Measurements from ENCODE around the gene CRTC2. TPM values are rescaled to one million over a fixed set of nuclear protein-coding genes. Genes with fewer than 3 reads are reported as not detected.
A peak's percentile ranks its signal among the peaks of the same experiment; 100 is the strongest.

The CRTC2 gene
- total RNA-seq, 1 experiment from 2014 or later: 33.8 TPM

DNA sequence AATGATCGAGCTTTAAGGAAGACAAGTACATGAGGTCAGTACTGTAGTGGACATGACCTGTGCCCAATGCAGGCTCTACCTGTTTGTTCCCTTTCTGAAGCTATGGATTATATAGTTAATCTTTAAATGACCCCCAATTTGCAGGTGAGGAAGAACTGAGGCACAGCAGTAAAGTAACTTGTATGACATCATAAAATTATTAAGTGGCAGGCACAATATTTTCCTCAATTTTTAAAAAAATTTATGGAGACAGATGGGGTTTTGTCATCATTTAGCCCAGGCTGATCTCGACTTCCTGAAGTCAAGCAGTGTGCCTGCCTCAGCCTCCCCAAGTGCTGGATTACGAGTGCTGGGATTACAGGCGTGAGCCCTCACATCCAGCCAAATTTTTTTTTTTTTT lies 32.0 kb downstream of the CRTC2 start:
- Histone ChIP-seq H3K4me2 (ENCODE audit: low read length) (no peak overlapping the region), H3K36me3 (ENCODE audit: control insufficient read depth in 1 of 2, insufficient read depth in 2 of 2, low read length in 2 of 2) (peaks cover 2 to 7% of the 10 kb centered on the region in 2 experiments; a peak in 1 of 4 replicates), H3K79me2 (ENCODE audit: insufficient read depth, low read length) (peaks cover 9% of the 10 kb centered on the region), H3K4me3 (replicated peaks in 1 of 2; ENCODE audit: low read depth in 1 of 2, low read length in 2 of 2) (no peak overlapping the region), H3K9ac (ENCODE audit: low read length) (no peak overlapping the region), H2AFZ (ENCODE audit: low read depth, low read length, poor library complexity, severe bottlenecking) (no peak overlapping the region), H4K20me1 (ENCODE audit: insufficient read depth) (no peaks in the 10 kb centered on the region), H3K27me3 (ENCODE audit: insufficient read depth, low read length) (no peaks in the 10 kb centered on the region), H3K27ac (ENCODE audit: low read depth, low read length) (no peak overlapping the region), H3K9me2 (ENCODE audit: insufficient read depth) (no peaks in the 10 kb centered on the region), H3K9me3 (ENCODE audit: control insufficient read depth in 1 of 2, insufficient read depth in 1 of 2, low read depth in 1 of 2, low read length in 2 of 2) (no peaks in the 10 kb centered on the region), H3K4me1 (ENCODE audit: control insufficient read depth in 1 of 2, insufficient read depth in 2 of 2, low read length in 2 of 2) (peaks cover 10 to 20% of the 10 kb centered on the region in 2 experiments)
- CTCF ChIA-PET: no interaction called here
- ATAC-seq (no peak), DNase-seq (ENCODE audit: low read depth, low spot score) (no peak)
- POLR2A ChIA-PET: no interaction called here
- no TSS peak for BruUV-seq (replicated peaks)
- intact Hi-C loops (cut with micrococcal nuclease): no loop called here
- TF ChIP-seq CEBPB (IDR thresholded peaks at IDR 0.05; ENCODE audit: low read depth) (no peak), EGR1 (IDR thresholded peaks at IDR 0.05; ENCODE audit: low read depth) (no peak), POLR2A (IDR thresholded peaks at IDR 0.05; ENCODE audit: borderline replicate concordance, extremely low read depth, insufficient read depth, insufficient read length) (no peak), EZH2phosphoT487 (IDR thresholded peaks at IDR 0.05; ENCODE audit: borderline replicate concordance) (no peak), SIN3A (IDR thresholded peaks at IDR 0.05; ENCODE audit: low read depth) (no peak)
- RAD21 ChIA-PET (ENCODE audit: low non-redundant PET in 1 of 2, low total read pairs in 2 of 2, uncharacterized antibody in 2 of 2, unreplicated experiment in 2 of 2): no interaction called here

DNA sequence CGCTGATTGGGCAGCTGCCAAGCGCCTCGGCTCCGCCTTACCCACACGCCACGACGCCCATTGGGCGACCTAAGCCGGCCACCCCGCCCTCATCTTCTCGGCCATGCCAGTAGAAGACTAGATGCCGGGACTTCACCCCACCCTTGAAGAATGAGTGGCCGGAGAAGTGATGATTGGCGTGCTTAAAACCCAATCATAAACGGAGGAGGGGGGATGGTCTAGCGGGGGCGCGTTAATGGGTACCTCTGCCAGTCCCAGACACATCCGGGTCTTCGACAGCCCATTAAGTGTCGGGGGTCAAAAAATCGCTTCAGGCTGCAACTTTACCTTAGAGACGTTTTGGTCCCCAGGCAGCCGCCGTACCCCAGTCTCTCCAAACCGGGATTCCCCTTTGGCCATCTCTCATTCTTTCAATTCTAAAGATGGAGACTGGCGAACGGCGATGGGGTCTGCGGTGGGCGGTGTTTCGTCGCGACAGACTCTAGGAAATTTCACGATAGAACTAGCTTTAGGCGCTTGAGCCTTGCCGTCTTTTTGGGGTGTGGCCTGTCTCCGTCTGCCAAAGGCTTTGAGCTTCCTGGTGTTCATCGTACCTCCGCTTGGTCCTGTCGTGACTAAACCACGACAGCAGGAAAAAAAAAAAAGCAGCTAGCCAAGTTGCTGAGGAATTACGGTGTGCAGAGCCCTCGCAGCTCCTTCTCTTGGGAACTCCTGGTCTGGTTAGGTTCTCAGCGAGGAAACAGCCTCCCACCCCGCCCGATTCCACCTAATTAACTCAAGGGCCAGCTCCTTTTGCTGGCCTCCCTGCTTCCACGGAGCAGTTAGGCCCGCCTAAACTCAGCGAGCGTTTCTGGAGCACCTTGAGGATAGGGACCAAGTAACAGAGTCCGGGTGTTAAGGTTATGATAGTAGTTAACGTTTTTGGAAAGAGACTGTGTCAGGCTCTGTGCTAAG lies 35.2 kb downstream of the CRTC2 start, which contains the start of gene GATAD2B:
Gene GATAD2B (minus strand): TSS at position 1 of the 954 bp plus-strand sequence. CDS start 94,625 bp downstream, outside the sequence.
- Histone ChIP-seq H3K79me2 (ENCODE audit: insufficient read depth, low read length) (peaks cover 41% of the 10 kb centered on the region), H4K20me1 (ENCODE audit: insufficient read depth) (no peaks in the 10 kb centered on the region), H3K27me3 (ENCODE audit: insufficient read depth, low read length) (no peaks in the 10 kb centered on the region), H3K36me3 (ENCODE audit: control insufficient read depth in 1 of 2, insufficient read depth in 2 of 2, low read length in 2 of 2) (no peaks in the 10 kb centered on the region; a peak in 1 of 4 replicates), H3K4me3 (replicated peaks in 1 of 2; ENCODE audit: low read depth in 1 of 2, low read length in 2 of 2) (peak within 1 kb of the TSS; percentile 84 to 85), H3K9ac (ENCODE audit: low read length) (peak within 1 kb of the TSS; percentile 85), H3K4me2 (ENCODE audit: low read length) (peak within 1 kb of the TSS; percentile 97), H3K9me2 (ENCODE audit: insufficient read depth) (no peaks in the 10 kb centered on the region), H2AFZ (ENCODE audit: low read depth, low read length, poor library complexity, severe bottlenecking) (peak within 1 kb of the TSS; percentile 50), H3K9me3 (ENCODE audit: control insufficient read depth in 1 of 2, insufficient read depth in 1 of 2, low read depth in 1 of 2, low read length in 2 of 2) (no peaks in the 10 kb centered on the region), H3K4me1 (ENCODE audit: control insufficient read depth in 1 of 2, insufficient read depth in 2 of 2, low read length in 2 of 2) (peaks cover 16 to 33% of the 10 kb centered on the region in 2 experiments), H3K27ac (ENCODE audit: low read depth, low read length) (peak within 1 kb of the TSS; percentile 83)
- CTCF ChIA-PET: interaction anchor here (0.6 to 1.5 kb wide), 3 partner anchors 23 to 197 kb away, joined by 3 to 9 read pairs (median 4); partner anchors contain the start of genes CREB3L4 and DENND4B
- POLR2A ChIA-PET: interaction anchor here (0.9 to 2.0 kb wide), 5 partner anchors 9 to 92 kb away, joined by 3 to 12 read pairs (median 3); partner anchors contain the start of genes DENND4B, RPS27 and SLC39A1
- intact Hi-C loops (cut with micrococcal nuclease): no loop called here
- DNase-seq (ENCODE audit: low read depth, low spot score) (peak; percentile 100), ATAC-seq (peak; percentile 97)
- RAD21 ChIA-PET (ENCODE audit: low non-redundant PET in 1 of 2, low total read pairs in 2 of 2, uncharacterized antibody in 2 of 2, unreplicated experiment in 2 of 2): interaction anchor here in 1 of 2 experiments (0.6 to 1.9 kb wide), 2 partner anchors 23 to 1888 kb away, joined by 4 read pairs; partner anchors contain the start of gene DENND4B
- TSS peak; percentile 94 for BruUV-seq (replicated peaks)
- peak; percentile 80 for TF ChIP-seq POLR2AphosphoS5 (IDR thresholded peaks at IDR 0.05; ENCODE audit: low read depth, low read length)
- TF ChIP-seq EZH2phosphoT487 (IDR thresholded peaks at IDR 0.05; ENCODE audit: borderline replicate concordance): no peak
- TF ChIP-seq, protein P1, sequence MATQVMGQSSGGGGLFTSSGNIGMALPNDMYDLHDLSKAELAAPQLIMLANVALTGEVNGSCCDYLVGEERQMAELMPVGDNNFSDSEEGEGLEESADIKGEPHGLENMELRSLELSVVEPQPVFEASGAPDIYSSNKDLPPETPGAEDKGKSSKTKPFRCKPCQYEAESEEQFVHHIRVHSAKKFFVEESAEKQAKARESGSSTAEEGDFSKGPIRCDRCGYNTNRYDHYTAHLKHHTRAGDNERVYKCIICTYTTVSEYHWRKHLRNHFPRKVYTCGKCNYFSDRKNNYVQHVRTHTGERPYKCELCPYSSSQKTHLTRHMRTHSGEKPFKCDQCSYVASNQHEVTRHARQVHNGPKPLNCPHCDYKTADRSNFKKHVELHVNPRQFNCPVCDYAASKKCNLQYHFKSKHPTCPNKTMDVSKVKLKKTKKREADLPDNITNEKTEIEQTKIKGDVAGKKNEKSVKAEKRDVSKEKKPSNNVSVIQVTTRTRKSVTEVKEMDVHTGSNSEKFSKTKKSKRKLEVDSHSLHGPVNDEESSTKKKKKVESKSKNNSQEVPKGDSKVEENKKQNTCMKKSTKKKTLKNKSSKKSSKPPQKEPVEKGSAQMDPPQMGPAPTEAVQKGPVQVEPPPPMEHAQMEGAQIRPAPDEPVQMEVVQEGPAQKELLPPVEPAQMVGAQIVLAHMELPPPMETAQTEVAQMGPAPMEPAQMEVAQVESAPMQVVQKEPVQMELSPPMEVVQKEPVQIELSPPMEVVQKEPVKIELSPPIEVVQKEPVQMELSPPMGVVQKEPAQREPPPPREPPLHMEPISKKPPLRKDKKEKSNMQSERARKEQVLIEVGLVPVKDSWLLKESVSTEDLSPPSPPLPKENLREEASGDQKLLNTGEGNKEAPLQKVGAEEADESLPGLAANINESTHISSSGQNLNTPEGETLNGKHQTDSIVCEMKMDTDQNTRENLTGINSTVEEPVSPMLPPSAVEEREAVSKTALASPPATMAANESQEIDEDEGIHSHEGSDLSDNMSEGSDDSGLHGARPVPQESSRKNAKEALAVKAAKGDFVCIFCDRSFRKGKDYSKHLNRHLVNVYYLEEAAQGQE (IDR thresholded peaks at IDR 0.05; ENCODE audit: low read depth): no peak
- TF ChIP-seq, protein P2, sequence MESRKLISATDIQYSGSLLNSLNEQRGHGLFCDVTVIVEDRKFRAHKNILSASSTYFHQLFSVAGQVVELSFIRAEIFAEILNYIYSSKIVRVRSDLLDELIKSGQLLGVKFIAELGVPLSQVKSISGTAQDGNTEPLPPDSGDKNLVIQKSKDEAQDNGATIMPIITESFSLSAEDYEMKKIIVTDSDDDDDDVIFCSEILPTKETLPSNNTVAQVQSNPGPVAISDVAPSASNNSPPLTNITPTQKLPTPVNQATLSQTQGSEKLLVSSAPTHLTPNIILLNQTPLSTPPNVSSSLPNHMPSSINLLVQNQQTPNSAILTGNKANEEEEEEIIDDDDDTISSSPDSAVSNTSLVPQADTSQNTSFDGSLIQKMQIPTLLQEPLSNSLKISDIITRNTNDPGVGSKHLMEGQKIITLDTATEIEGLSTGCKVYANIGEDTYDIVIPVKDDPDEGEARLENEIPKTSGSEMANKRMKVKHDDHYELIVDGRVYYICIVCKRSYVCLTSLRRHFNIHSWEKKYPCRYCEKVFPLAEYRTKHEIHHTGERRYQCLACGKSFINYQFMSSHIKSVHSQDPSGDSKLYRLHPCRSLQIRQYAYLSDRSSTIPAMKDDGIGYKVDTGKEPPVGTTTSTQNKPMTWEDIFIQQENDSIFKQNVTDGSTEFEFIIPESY (IDR thresholded peaks at IDR 0.05; ENCODE audit: extremely low read depth, insufficient replicate concordance, low read length): peak; percentile 87
- peak; percentile 91 for TF ChIP-seq EGR1 (IDR thresholded peaks at IDR 0.05; ENCODE audit: low read depth)
- no peak for TF ChIP-seq EZH2 (IDR thresholded peaks at IDR 0.05)
- TF ChIP-seq RAD21 (IDR thresholded peaks at IDR 0.05; ENCODE audit: low read depth): no peak
- no peak for TF ChIP-seq FOSL1 (IDR thresholded peaks at IDR 0.05; ENCODE audit: low read depth)
- peak; percentile 80 for TF ChIP-seq YY1 (IDR thresholded peaks at IDR 0.05; ENCODE audit: extremely low read depth, insufficient replicate concordance, low read depth, low read length)
